Endodermal cell (in vitro differentiated cells): Measurements from ENCODE around the gene NME5. TPM values are rescaled to one million over a fixed set of nuclear protein-coding genes. Genes with fewer than 3 reads are reported as not detected.

Experiments used
- DNase-seq: peaks from one replicate; pipeline ENCODE4 v3.0.0-alpha.2; 2017
- H3K27ac ChIP-seq: 2 replicates; pipeline ENCODE4 v1.5.1; 2013; ENCODE audit warnings: mild to moderate bottlenecking, low read depth, low read length, moderate library complexity
- H3K27me3 ChIP-seq: 2 replicates; pipeline ENCODE4 v1.6.1; 2013; ENCODE audit warnings: mild to moderate bottlenecking, low read length, moderate library complexity; ENCODE audit not compliant: insufficient read depth, control insufficient read depth, poor library complexity, severe bottlenecking
- H3K36me3 ChIP-seq: 2 replicates; pipeline ENCODE4 v1.7.0; 2013; ENCODE audit warnings: mild to moderate bottlenecking, low read length, moderate library complexity; ENCODE audit not compliant: control insufficient read depth, insufficient read depth
- H3K4me1 ChIP-seq: one replicate; pipeline ENCODE4 v1.7.0; 2013; ENCODE audit warnings: low read length; ENCODE audit not compliant: control insufficient read depth, insufficient read depth
- H3K4me3 ChIP-seq: 2 replicates; pipeline ENCODE4 v1.5.1; 2013; ENCODE audit warnings: mild to moderate bottlenecking, low read length, moderate library complexity
- H3K9ac ChIP-seq: 2 replicates; pipeline ENCODE4 v1.6.1; 2013; ENCODE audit warnings: mild to moderate bottlenecking, low read length, moderate library complexity; ENCODE audit not compliant: poor library complexity, severe bottlenecking; ENCODE audit errors: extremely low read depth
- H3K9me3 ChIP-seq: 2 replicates; pipeline ENCODE4 v1.6.1; 2013; ENCODE audit warnings: mild to moderate bottlenecking, low read length, moderate library complexity; ENCODE audit not compliant: control insufficient read depth
- H3K27ac Mint-ChIP-seq: 2 replicates; pipeline ENCODE4 v1.8.0; 2020; ENCODE audit warnings: mixed read lengths
- H3K27me3 Mint-ChIP-seq: 2 replicates; pipeline ENCODE4 v1.8.0; 2021; ENCODE audit warnings: mild to moderate bottlenecking, mixed read lengths; ENCODE audit not compliant: insufficient read depth
- H3K36me3 Mint-ChIP-seq: 2 replicates; pipeline ENCODE4 v1.8.0; 2020; ENCODE audit warnings: low read depth, mixed read lengths
- H3K4me1 Mint-ChIP-seq: 2 replicates; pipeline ENCODE4 v1.8.0; 2020; ENCODE audit warnings: mixed read lengths
- H3K4me3 Mint-ChIP-seq: 2 replicates; pipeline ENCODE4 v1.8.0; 2020; ENCODE audit warnings: mild to moderate bottlenecking, moderate library complexity, mixed read lengths
- H3K9me3 Mint-ChIP-seq: 2 replicates; pipeline ENCODE4 v1.8.0; 2020; ENCODE audit warnings: mild to moderate bottlenecking, mixed read lengths
- CTCF ChIP-seq: fragments of 200-600 bp; sonication (generic); conservative IDR thresholded peaks from 2 replicates; pipeline ENCODE4 v1.5.0; 2021; ENCODE audit warnings: antibody characterized with exemption, mild to moderate bottlenecking
- WGBS, 2 experiments: methylation state at CpG; one replicate each; pipeline versions ENCODE4 v1.1.5 to v1.1.7; 2013; ENCODE audit warnings: missing lambda C conversion rate in 2 of 2, mixed read lengths in 1 of 2; ENCODE audit not compliant: insufficient coverage in 1 of 2, insufficient read length in 1 of 2; 5-methylcytosine and 5-hydroxymethylcytosine counted together
- total RNA-seq, 2 donors: library from RNA; stranded (reverse); fragmentation: NEBNext Ultra II Directional in 1 of 2; extraction: Animal tissue kit (Norgen Biotek cat#: 25700) in 1 of 2; gene quantifications; 2 replicates in 1 of 2; 3 replicates in 1 of 2; pipeline ENCODE4 v1.2.1, GENCODE V29; 2021

NME5 gene
- total RNA-seq, 2 donors from 2014 or later = 4.7 to 9.2 TPM

- no peak overlapping the region for H3K27ac ChIP-seq
- Mint-ChIP-seq H3K9me3 (peaks cover 14% of the 10 kb centered on the region), H3K4me1 (no peaks in the 10 kb centered on the region), H3K27ac (no peak overlapping the region), H3K4me3 (no peak overlapping the region), H3K36me3 (no peaks in the 10 kb centered on the region), H3K27me3 (peaks cover 9% of the 10 kb centered on the region)
- peak; percentile 86 for TF ChIP-seq CTCF
- no peaks in the 10 kb centered on the region for H3K4me1 ChIP-seq
- DNase-seq = peak; percentile 94
- H3K27me3 ChIP-seq = no peaks in the 10 kb centered on the region
- no peak overlapping the region for H3K9ac ChIP-seq
- no peak overlapping the region for H3K4me3 ChIP-seq
- no peaks in the 10 kb centered on the region for H3K36me3 ChIP-seq
- 40 to 59% methylated on average over 5 to 6 of the region's 6 CpGs for WGBS, 2 experiments
- no peaks in the 10 kb centered on the region for H3K9me3 ChIP-seq
Measured at GRCh38 chr5:138068742-138069600, 70.3 kb downstream of the NME5 start.

DNA sequence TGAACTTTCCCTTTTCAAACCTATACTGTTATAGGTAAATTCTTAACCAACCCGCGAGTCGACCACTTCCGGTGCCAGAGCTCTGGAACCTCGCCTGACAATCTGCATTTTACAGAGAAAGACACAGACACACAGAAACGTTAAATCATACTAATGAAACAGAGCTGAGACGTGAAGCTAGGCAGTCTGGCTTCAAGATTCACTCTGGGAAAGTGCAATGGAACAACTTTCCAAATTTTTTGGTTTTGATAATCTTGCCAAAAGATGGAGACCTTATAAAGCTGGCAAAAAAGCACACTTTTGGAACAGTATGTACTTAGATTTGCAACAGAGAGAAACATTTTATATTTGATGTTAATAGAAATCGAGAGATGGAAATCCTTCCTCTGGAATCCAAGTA, 71.3 kb downstream of the NME5 start:
- Histone ChIP-seq H3K9me3 (no peaks in the 10 kb centered on the region), H3K36me3 (no peaks in the 10 kb centered on the region), H3K9ac (no peak overlapping the region), H3K27ac (no peak overlapping the region), H3K4me1 (no peaks in the 10 kb centered on the region), H3K4me3 (no peak overlapping the region), H3K27me3 (no peaks in the 10 kb centered on the region)
- no peaks in the 10 kb centered on the region for H3K4me1 Mint-ChIP-seq
- no peak overlapping the region for H3K4me3 Mint-ChIP-seq
- H3K27me3 Mint-ChIP-seq = peaks cover 10% of the 10 kb centered on the region
- no peaks in the 10 kb centered on the region for H3K36me3 Mint-ChIP-seq
- no peak for DNase-seq
- no peak overlapping the region for H3K27ac Mint-ChIP-seq
- WGBS, 2 experiments = 93 to 98% methylated on average over 8 of the region's 8 CpGs
- peaks cover 14% of the 10 kb centered on the region for H3K9me3 Mint-ChIP-seq
- no peak for TF ChIP-seq CTCF

Other genes with a start within 250 kb of the NME5 start
- gene PKD2L2, start 250.0 kb downstream of the NME5 start, total RNA-seq = not detected
- gene FAM13B, start 106.3 kb downstream of the NME5 start, total RNA-seq = 10 to 100 TPM; 22.9 to 28.7 TPM
- 1 to 10 TPM in 1 of 2 donors, under 1 TPM in 1; 0.49 to 2.2 TPM for gene WNT8A, start 55.4 kb downstream of the NME5 start, total RNA-seq
- gene BRD8, start 39.2 kb upstream of the NME5 start, total RNA-seq = 100 to 1,000 TPM; 120 to 122 TPM
- gene KIF20A, start 39.7 kb upstream of the NME5 start, total RNA-seq = 10 to 100 TPM; 58.0 to 74.6 TPM
- 10 to 100 TPM; 40.9 to 45.7 TPM for gene CDC23, start 73.9 kb upstream of the NME5 start, total RNA-seq
- gene GFRA3, start 135.2 kb upstream of the NME5 start, total RNA-seq = under 1 TPM in 1 of 2 donors, not detected in 1; 0.13 TPM
- gene CDC25C, start 192.4 kb upstream of the NME5 start, total RNA-seq = 10 to 100 TPM; 14.8 to 30.6 TPM
- gene FAM53C, start 198.8 kb upstream of the NME5 start, total RNA-seq = 10 to 100 TPM; 41.6 to 46.4 TPM
- 100 to 1,000 TPM in 1 of 2 donors, 10 to 100 TPM in 1; 98.2 to 104 TPM for gene KDM3B, start 213.3 kb upstream of the NME5 start, total RNA-seq